Measurements from ENCODE around the gene GMPPA.

The GMPPA gene

GRCh38 chr2:219521066-219521880, 22.6 kb downstream of the GMPPA start:
- no peak for DNase-seq (ENCODE audit: low read depth in 2 of 2)

- no peak for DNase-seq (ENCODE audit: low read depth in 2 of 2)
These were observed 23.7 kb downstream of the GMPPA start for GRCh38 chr2:219522111-219523030.

- DNase-seq (ENCODE audit: low read depth in 2 of 2): no peak
These were observed 24.5 kb downstream of the GMPPA start for GRCh38 chr2:219523031-219523671.

GRCh38 chr2:219524817-219525216, 26.1 kb downstream of the GMPPA start:
- no peak for DNase-seq (ENCODE audit: low read depth in 2 of 2)

GRCh38 chr2:219525533-219526232, 27.0 kb downstream of the GMPPA start:
- DNase-seq (ENCODE audit: low read depth in 2 of 2): no peak

GRCh38 chr2:219526320-219527075, 27.8 kb downstream of the GMPPA start:
- DNase-seq (ENCODE audit: low read depth in 2 of 2): no peak

GRCh38 chr2:219527076-219527394, 28.3 kb downstream of the GMPPA start:
- DNase-seq (ENCODE audit: low read depth in 2 of 2): no peak

GRCh38 chr2:219527472-219527871, 28.8 kb downstream of the GMPPA start:
- no peak for DNase-seq (ENCODE audit: low read depth in 2 of 2)

GRCh38 chr2:219530048-219530963, 31.6 kb downstream of the GMPPA start:
- DNase-seq (ENCODE audit: low read depth in 2 of 2): peak; percentile 83 to 85

- no peak for DNase-seq (ENCODE audit: low read depth in 2 of 2)
These were observed 33.1 kb downstream of the GMPPA start for GRCh38 chr2:219531639-219532377.

GRCh38 chr2:219532378-219532649, 33.6 kb downstream of the GMPPA start:
- no peak for DNase-seq (ENCODE audit: low read depth in 2 of 2)

- DNase-seq (ENCODE audit: low read depth in 2 of 2): no peak
These were observed 35.4 kb downstream of the GMPPA start for GRCh38 chr2:219533930-219534661.

- DNase-seq (ENCODE audit: low read depth in 2 of 2): no peak
These were observed 37.7 kb downstream of the GMPPA start for GRCh38 chr2:219536425-219536824.

- no peak for DNase-seq (ENCODE audit: low read depth in 2 of 2)
These were observed 38.3 kb downstream of the GMPPA start for GRCh38 chr2:219536967-219537366.

GRCh38 chr2:219537657-219538488, 39.2 kb downstream of the GMPPA start:
- no peak for DNase-seq (ENCODE audit: low read depth in 2 of 2)

- DNase-seq (ENCODE audit: low read depth in 2 of 2): no peak
These were observed 39.8 kb downstream of the GMPPA start for GRCh38 chr2:219538504-219538951.

GRCh38 chr2:219538956-219539788, 40.5 kb downstream of the GMPPA start:
- no peak for DNase-seq (ENCODE audit: low read depth in 2 of 2)

All from activated CD4-positive, alpha-beta T cell treated with anti-CD3 and anti-CD28 coated beads for 24 hours (primary cell).